GM19328 (cell line): ENCODE data around the gene CHRNB4.

Experiments used
- ATAC-seq: cut with Tn5 transposase; IDR thresholded peaks from one replicate; pipeline ENCODE4 v1.9.1; 2021; ENCODE audit warnings: mild to moderate bottlenecking, moderate library complexity; ENCODE audit not compliant: unreplicated experiment

Gene CHRNB4

GRCh38 chr15:78634210-78635145 lies 6.5 kb downstream of the CHRNB4 start:
- no peak for ATAC-seq

DNA sequence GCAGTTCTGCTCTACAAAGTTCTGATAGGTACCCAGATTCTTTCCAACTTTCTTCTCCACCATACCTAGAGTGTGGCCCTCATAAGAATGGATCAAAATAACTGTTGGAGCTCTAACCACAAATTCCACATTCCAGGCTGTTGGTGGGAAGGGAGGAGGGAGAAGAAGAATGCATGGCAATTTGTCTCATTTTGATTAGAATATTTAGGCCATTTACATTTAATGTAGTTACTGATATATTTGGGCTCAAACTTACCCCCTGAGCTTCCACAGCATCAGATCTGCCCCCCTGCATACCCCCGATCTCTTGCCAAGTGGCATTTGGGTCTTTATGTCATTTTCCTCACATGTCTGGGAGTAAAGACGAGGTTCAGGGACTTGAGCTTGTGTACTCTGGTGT lies 7.7 kb downstream of the CHRNB4 start:
- ATAC-seq, result no peak

DNA sequence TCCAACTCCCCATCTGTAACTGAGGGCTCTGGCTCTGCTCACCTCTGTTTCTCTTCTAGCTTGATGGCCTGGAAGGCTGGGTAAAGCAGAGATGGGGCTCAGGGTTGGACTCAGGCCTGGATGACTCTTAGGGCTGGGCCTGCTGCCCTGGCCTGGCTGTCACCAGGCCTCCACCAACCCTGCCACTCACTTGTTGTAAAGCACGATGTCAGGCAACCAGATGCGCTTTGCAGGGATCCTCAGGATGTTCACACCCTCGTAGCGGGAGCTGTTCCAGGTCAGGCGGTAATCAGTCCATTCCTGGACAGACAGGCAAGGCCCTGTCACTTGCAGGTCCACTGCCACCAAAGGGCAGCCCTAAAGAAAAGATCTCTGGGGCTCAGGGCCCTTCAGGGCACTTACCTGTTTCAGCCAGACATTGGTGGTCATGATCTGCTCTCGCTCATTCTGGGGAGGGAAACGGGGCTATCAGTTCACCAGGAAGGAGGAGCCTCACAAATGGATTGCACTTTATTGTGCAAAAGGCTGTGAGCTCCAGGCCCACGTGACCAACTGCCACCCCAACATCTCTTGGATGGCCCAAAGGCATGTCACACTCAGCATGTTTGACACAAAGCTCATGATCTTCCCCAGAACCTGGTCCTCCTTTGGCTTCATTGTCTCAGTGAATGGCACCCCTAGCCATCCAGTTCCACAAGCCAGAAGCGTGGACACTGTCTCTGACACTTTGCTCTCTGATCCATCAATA lies 9.9 kb downstream of the CHRNB4 start:
- ATAC-seq, result no peak

GRCh38 chr15:78629716-78630065 lies 11.3 kb downstream of the CHRNB4 start:
- no peak for ATAC-seq

GRCh38 chr15:78629031-78629715 lies 11.8 kb downstream of the CHRNB4 start:
- no peak for ATAC-seq

GRCh38 chr15:78628227-78628626 lies 12.8 kb downstream of the CHRNB4 start:
- ATAC-seq, result no peak

DNA sequence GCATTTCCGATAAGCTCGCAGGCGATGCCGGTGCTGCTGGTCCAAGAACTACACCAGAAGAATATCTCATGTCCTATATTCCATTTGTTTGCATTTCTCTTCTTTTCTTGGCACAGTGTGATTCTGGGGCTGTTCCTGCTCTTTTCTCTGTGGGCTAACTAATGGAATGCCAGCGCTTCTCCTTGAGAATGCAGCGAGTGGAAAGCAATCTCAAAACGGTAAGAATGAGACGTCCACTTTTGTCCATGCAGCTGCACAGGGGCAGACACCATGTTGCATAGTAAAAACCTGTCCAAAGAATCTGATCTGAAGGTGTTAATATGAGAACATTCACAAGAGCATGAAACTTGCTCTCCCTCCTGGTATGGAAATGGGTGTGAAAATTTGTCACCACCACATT lies 13.7 kb downstream of the CHRNB4 start:
- ATAC-seq, result no peak

GRCh38 chr15:78626381-78626995 lies 14.5 kb downstream of the CHRNB4 start:
- no peak for ATAC-seq

GRCh38 chr15:78625606-78626280 lies 15.3 kb downstream of the CHRNB4 start:
- no peak for ATAC-seq

DNA sequence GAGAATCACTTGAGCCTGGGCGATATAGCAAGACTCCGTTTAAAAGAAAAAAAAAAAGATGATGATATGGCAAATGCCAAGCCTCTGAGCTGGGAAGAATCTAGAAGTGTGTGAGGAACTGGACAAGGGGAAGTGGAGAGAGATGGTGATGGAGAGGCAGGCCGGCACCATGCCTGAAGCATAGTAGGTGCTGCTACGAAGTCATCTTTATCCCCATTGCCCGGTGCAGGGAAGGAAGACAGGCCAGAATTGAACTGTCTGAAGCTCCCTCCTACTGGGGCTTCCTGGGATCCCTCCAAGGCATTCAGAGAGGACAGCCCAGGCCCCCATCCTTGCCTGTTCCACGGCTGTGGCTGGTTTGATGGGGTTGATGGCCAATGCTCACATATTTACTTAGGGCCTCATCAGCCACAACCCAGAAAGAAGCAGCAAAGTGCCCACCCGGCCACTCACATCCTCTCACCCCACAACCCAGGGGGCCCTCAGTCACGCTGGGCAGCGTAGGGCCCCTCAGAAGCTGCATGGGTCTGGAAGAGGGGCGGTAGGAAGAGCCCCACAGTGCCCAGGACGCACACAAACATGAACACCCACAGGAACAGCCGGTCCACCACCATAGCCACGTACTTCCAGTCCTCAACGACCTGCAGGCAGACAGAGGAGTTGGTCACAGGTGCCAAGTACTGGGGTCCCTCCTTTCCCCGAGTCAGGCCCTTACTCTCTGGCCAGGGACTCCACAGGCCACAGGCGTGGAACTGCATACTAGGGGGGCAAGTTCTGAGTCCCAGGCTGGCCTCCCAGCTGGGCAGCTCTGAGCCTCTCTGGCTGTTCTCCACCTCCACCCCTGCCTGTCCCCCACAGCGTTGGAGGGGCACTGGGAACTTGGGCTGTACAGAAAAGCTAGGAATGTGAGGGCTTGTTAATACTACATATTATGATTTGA lies 16.1 kb downstream of the CHRNB4 start:
- no peak for ATAC-seq

DNA sequence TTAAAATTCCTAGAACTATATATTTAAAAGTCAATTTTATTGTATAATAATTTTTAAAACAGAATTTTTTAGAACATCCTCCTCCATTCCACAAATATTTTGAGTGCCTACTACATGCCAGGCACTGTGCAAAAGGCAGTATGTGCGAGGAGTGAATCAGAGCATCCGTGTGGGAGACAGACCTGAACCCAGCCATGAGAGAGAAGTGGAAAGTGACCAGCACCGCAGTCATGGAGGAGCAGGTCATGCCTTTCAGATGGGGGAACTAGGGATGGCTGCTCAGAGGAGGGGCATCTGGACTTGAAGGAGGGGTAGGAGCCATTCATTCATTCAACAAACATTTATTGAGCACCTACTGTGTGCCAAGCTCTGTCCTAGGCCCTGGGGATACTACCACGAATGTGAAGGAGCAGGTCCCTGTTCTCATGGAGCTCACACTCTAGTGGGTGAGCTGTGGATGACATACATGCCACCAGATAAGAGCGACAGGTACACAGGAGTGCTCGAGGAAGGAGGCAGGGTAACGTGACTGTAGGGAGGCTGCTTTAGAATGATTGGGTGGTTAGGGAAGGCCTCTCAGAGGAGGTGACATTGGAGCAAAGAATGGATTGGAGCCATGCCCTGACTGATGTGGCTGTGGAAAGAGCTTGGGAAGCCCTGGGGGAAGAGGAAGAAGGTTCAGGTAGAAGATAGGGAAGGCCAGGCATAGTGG lies 17.1 kb downstream of the CHRNB4 start:
- no peak for ATAC-seq

GRCh38 chr15:78621810-78622402 lies 19.1 kb downstream of the CHRNB4 start:
- ATAC-seq, result no peak

DNA sequence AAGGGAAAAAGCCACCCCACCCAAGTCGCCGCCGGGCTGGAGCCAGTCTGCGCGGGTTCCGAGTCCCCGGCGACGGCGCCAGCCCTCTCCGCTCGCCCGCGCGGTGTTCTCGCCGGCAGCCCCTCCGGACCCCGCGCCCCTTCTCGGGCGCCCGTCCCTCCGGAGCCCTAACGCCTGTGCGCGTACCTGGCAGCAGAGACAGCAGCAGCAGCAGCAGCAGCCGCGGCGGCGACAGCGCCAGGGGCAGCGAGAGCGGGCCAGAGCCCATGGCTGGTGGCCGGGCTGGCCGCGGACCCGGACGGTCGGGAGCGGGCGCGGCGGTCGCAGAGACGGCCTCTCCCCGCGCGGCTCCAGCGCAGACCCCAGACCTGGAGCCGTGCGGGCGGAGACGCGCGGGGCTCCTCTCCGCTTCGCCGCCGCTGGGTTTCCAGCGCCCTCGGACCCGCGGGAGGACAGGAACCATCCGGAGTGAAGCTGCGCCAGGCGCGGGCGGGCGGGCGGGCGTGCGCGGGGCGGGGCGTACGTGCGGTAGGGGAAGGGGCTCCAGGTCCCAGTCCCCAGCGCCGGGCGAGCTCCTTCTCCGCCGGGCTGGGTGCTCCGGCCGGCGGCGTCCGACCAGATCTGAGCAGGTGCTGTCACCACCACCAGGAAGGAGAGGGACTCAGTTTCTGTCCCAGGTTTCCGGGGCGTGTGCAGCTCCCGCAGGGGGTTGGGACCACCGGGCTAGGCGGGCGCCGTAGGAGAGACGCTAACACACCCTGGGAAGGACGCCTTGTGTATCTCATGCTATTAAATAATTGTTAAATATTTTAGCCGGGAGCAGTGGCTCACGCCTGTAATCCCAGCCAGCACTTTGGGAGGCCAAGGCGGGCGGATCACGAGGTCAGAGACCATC lies 20.2 kb downstream of the CHRNB4 start, which contains the start of gene CHRNA3:
TSS of gene CHRNA3 (minus strand) at position 470 of the 895 bp plus-strand sequence. CDS start at position 268, 202 bp downstream.
- no peak for ATAC-seq

- no peak for ATAC-seq
These were observed 20.9 kb downstream of the CHRNB4 start for GRCh38 chr15:78620021-78620526.

DNA sequence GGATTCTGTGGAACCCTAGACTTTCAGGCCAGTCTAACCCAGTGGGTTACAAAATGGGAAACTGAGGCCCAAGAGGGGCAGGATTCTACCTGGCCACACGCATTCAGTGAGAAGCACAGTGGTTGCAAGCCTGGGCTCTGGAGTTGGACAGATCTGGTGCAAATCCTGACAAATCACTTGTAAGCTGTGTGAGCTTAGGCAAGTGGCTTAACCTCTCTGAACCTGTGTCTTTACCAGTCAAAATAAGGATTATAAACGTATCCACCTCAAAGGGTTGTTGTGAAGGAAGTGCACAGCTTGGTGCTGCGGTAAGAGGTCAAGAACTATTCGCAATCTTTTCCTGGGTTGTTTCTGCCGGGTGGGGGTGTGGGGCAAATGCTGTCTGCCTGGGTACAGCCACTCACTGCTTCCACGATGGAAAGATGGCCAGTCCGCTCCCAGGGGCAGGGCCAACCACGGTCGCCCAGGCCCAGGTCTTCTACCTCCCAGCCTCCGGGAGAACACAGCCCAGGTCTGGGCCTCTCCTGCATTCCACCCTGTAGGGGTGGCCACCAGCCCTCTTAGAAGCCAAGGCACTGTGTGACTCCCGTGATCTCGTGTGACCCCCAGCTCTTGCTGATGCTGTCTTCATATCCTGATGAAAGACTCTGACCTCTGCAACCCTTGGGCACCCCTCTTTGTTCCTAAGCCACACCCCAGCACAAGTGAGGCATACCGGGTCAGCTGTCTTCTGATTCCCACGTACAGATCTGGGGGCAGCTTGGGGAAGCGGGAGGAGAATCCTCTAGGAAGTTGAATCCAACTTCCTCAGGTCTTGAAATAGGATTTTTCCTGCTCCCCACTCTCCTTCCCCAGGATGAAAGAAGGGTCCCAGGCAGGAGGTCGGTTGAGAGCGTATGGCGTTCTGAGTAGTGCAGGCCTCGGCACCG lies 21.7 kb downstream of the CHRNB4 start:
- no peak for ATAC-seq

- no peak for ATAC-seq
These were observed 22.5 kb downstream of the CHRNB4 start for GRCh38 chr15:78618490-78618934.
